Colonic mucosa (tissue), 4 donors: ENCODE results near the gene LY6G5C. TPM values are rescaled to one million over a fixed set of nuclear protein-coding genes. Genes with fewer than 3 reads are reported as not detected.

Experiments used
- DNase-seq: peaks from one replicate; pipeline ENCODE4 v3.0.0-alpha.2; 2020
- H3K27ac ChIP-seq: fragments of 200-600 bp; one replicate; pipeline ENCODE4 v1.8.0; 2021
- H3K27me3 ChIP-seq: fragments of 200-600 bp; one replicate; pipeline ENCODE4 v1.8.0; 2021
- H3K36me3 ChIP-seq: fragments of 200-600 bp; one replicate; pipeline ENCODE4 v1.8.0; 2021
- H3K4me1 ChIP-seq: fragments of 200-600 bp; one replicate; pipeline ENCODE4 v1.8.0; 2021; ENCODE audit warnings: mild to moderate bottlenecking
- H3K4me3 ChIP-seq: fragments of 200-600 bp; one replicate; pipeline ENCODE4 v1.8.0; 2021
- H3K9ac ChIP-seq, 2 donors: one replicate each; pipeline ENCODE4 v1.7.0; 2013; ENCODE audit warnings: control low read depth in 2 of 2, low read depth in 2 of 2, low read length in 2 of 2
- H3K9me3 ChIP-seq: fragments of 200-600 bp; one replicate; pipeline ENCODE4 v1.8.0; 2021
- intact Hi-C: fragments of 100-400 bp; cut with DNase I; formaldehyde crosslinking; loops from one replicate; pipeline ENCODE4 v1.14.1; 2022
- total RNA-seq, 2 donors: library from RNA; stranded (reverse); fragmentation: NEBNext Ultra II Directional in 1 of 2; extraction: Animal tissue kit (Norgen Biotek cat#: 25700) in 1 of 2; gene quantifications; one replicate each; pipeline ENCODE4 v1.2.1, GENCODE V29; 2021
- TF ChIP-seq, protein P1 (sequence below): fragments of 200-600 bp; IDR thresholded peaks from one replicate; pipeline ENCODE4 v1.8.0; 2022; ENCODE audit warnings: antibody characterized with exemption, mild to moderate bottlenecking
- donor health status: healthy.
- donor health status: DM: no; HTN: no; CAD: no.
- donor health status: DM: no; HTN: no; CAD: no.

LY6G5C gene
- total RNA-seq, 2 donors from 2014 or later, result 1.9 to 2.8 TPM

DNA sequence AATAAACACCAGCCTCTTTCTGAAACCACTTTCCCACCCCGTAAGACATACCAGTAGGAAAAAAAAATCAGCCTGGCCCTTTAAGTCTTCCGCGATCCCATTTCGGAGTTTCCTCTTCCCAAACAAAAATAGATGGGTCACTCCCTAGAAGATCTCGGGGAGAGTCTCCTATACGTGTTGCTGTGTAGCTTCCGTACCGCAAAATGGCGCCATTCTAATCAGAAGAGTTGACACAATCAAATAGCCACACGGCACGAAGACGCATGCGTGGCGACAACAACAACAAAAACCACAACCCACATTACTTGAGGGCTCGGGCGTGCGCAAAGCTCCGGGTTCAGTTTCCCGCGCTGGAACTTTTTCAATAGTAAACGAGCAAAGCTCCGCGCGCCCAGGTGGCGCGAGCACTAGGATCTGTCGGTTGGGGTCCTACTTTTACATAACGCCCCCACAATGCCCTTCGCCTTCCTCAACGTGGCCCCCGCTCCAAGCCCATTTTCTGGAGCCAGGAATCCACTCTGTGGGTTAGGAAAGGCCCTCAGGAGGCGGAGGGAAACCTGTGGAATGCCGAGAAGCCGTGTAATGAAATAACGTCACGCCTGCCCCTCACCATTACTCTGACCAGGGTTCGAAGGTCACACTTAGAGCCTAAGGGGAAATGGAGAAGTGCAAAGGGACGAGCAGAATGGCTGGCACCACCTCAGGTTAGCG, 15.9 kb downstream of the LY6G5C start, which contains the start of gene GPANK1:
GPANK1 (minus strand) TSS at position 208 of the 711 bp plus-strand sequence. CDS start 519 bp downstream, outside the sequence.
- H3K4me1 ChIP-seq, result peaks cover 20% of the 10 kb centered on the region
- H3K9ac ChIP-seq, result peak within 1 kb of the TSS; percentile 86 to 96
- H3K27me3 ChIP-seq, result no peaks in the 10 kb centered on the region
- peak; percentile 96 for DNase-seq
- peak within 1 kb of the TSS; percentile 91 for H3K27ac ChIP-seq
- no peaks in the 10 kb centered on the region for H3K9me3 ChIP-seq
- peak within 1 kb of the TSS; percentile 87 for H3K4me3 ChIP-seq
- peaks cover 12% of the 10 kb centered on the region for H3K36me3 ChIP-seq
- TF ChIP-seq, protein P1, sequence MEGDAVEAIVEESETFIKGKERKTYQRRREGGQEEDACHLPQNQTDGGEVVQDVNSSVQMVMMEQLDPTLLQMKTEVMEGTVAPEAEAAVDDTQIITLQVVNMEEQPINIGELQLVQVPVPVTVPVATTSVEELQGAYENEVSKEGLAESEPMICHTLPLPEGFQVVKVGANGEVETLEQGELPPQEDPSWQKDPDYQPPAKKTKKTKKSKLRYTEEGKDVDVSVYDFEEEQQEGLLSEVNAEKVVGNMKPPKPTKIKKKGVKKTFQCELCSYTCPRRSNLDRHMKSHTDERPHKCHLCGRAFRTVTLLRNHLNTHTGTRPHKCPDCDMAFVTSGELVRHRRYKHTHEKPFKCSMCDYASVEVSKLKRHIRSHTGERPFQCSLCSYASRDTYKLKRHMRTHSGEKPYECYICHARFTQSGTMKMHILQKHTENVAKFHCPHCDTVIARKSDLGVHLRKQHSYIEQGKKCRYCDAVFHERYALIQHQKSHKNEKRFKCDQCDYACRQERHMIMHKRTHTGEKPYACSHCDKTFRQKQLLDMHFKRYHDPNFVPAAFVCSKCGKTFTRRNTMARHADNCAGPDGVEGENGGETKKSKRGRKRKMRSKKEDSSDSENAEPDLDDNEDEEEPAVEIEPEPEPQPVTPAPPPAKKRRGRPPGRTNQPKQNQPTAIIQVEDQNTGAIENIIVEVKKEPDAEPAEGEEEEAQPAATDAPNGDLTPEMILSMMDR, result no peak
- intact Hi-C loops, result no loop called here

DNA sequence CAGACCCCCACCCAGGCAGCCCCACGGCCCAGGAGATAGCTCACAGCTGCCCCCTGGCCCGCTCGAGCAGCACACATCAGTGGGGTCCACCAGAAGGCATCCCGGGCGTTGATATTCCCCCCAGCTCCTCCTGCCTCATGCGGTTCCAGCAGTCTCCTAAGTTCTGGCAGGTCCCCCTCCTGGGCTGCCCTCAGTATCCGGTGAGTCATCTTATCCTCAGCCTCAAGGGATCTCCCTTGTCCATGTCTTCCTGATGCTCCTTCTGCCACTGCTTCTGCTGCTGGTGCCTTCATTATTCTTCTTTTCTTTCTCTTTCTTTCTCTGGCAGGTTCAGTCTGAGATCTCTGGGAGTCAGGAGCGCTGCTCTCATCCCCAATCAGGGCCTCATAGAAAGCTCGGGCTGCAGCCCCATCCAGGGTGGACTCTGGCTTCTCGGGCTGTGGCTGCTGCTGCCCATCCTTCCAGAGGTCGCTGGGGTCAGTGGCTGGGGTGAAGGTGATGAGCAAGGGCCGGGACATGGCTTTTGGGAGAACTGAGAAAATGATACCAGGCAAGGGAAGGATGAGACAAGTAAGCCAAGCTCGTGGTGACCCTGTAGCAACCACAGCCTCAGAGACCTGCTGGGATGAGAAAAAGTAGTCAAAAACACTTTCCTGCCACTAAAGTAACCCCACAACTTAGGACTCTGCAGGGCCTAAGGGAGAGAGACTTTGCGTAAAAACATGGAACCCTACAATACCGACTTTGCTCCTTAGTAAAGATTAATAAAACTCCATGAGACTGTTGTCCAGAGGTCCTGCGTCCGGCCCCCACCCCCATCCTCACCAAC, 16.7 kb downstream of the LY6G5C start:
- TF ChIP-seq, protein P1, result no peak
- Histone ChIP-seq H3K9me3 (no peaks in the 10 kb centered on the region), H3K9ac (peak overlapping the region; percentile 71 to 96), H3K4me3 (peak overlapping the region; percentile 87), H3K27me3 (no peaks in the 10 kb centered on the region), H3K36me3 (peaks cover 9% of the 10 kb centered on the region), H3K27ac (peak overlapping the region; percentile 91), H3K4me1 (peaks cover 23% of the 10 kb centered on the region)
- no peak for DNase-seq
- intact Hi-C loops, result no loop called here

DNA sequence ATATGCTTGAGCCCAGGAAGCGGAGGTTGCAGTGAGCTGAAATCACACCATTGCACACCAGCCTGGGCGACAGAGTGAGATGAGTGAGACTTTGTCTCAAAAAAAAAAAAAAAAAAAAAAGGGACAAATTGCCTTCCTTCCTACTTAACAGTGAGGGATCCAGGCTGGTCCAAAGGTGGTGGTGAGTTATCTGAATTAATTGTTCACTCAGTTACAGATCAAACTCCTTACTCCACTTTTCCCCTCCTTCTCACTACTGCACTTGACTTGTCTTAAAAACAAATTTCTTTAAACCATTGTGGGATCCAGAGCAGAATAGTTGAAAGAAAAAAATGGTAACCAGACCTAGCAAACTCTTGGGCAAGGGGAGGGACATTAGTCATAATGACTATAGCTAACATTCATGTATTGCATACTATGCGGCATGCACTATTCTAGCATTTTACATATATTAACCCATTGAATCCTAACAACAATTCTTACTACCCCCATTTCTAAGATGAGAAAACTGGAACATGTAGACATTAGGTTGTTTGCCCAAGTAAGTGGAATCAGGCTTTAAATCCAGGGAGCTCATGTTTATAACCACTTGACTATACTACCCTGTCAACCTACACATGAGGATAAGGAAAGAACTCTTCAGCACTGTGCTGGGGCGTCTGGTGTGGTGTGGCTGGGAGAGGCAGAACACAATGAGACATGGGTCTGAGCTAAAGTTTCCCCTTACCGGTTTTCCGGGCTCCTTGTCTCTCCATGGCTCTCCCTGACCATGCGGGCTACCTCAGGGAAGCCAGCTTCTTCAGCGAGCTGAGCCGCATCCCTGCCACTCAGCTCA, 17.5 kb downstream of the LY6G5C start:
- Histone ChIP-seq H3K27me3 (no peaks in the 10 kb centered on the region), H3K4me1 (peaks cover 27% of the 10 kb centered on the region), H3K4me3 (peak overlapping the region; percentile 87), H3K9me3 (no peaks in the 10 kb centered on the region), H3K9ac (peak overlapping the region; percentile 71 to 96), H3K27ac (peak overlapping the region; percentile 91), H3K36me3 (peaks cover 3% of the 10 kb centered on the region)
- no peak for DNase-seq
- TF ChIP-seq, protein P1, result no peak
- intact Hi-C loops, result no loop called here

DNA sequence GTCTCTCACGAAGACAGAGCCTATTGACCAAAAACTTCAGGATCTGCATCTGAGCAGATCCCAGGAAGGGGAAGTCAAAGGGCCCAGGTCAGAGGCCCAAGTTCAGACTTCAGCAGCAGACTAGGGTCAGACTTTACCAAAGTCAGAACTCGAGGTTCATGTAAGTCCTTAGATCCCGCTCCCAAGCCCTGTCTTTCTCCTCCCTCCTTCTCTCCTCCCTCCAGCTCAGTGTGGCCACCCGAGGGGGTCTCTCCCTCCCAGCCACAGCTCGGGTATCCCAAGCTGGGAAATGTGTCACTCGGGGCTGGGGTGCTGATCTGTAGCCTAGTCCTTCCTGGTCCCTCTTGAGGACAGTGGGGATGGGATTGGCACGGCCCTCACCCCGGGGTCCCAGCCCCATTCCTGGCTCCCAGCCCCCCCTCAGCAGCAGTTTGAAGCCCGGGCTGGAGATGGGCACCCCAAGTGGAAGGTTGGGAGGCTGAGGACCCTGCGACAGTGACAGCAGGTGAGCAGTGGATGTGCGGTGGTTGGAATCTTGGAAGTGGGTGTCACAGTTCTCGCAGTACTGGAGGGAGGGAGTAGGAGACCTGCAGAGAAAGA, 18.6 kb downstream of the LY6G5C start:
- Histone ChIP-seq H3K4me3 (no peak overlapping the region), H3K9me3 (no peaks in the 10 kb centered on the region), H3K4me1 (peaks cover 27% of the 10 kb centered on the region), H3K36me3 (no peaks in the 10 kb centered on the region), H3K27me3 (no peaks in the 10 kb centered on the region), H3K27ac (no peak overlapping the region), H3K9ac (peak overlapping the region in 1 of 2 donors; percentile 26)
- DNase-seq, result no peak
- TF ChIP-seq, protein P1, result no peak
- intact Hi-C loops, result no loop called here
